Measurements from ENCODE around the gene CCDC148.

Gene CCDC148

DNA sequence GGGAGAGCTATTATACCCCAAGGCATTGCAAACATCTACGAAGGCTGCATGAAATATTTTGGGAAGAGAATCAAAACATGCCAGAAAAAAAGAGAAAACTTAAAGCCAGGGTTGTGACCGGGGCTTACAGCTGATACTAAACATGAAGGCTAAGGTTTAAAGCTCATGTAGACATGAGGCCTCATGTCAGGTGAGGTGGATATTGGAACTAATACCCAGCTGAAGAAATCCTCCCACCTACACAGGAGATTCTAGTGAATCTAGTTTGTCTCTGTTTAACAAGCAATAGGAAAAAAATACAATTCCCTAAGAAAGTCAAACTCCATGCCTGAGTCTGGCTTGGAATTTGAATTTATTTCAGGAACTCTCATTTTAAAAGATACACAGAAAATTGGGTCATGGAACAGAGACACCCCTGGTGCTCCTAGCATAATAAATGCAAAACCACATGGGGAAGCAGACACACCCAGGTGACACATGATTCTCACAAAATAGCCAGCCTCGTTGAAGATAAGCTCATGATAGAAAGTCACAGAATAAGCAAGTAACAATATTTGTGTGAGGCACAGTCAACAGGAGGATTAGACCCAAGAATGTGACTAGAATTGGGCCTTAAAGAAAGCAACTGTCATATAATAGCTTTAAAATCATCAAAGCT is 312.7 kb downstream of the CCDC148 start:
- no peak for DNase-seq

DNA sequence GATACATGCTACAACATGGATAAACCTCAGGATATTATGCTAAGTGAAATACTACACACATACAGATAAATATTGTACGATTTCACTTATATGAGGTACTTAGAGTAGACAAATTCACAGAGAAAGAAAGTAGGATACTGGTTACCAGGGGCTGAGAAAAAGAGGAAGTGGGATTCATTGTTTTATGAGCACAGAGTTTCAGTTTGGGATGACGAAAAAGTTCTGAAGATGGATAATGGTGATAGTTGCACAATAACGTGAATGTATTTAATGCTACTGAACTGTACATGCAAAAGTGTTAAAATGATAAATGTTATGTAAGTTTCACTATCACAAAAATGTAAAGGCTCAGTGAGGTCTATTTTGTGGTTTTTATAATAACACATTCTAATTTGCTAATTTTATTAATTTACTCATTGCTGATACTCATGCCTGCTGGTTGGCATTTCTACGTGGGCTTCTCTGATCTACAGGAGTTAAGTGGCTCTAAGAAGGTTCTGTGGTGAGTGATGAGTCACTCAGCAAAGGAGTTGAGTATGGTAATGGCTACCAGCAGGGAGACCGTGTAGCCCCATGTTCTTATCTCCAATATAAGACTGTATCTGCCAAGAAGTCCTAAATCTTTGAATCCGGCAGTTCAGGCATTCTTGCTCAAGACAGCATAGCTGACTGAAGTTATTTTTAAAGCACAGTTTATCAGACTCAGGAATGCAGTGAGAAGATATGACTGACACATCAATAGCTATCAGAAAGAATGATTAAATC is 313.8 kb downstream of the CCDC148 start:
- DNase-seq, result peak in 1 of 2 donors; percentile 6

DNA sequence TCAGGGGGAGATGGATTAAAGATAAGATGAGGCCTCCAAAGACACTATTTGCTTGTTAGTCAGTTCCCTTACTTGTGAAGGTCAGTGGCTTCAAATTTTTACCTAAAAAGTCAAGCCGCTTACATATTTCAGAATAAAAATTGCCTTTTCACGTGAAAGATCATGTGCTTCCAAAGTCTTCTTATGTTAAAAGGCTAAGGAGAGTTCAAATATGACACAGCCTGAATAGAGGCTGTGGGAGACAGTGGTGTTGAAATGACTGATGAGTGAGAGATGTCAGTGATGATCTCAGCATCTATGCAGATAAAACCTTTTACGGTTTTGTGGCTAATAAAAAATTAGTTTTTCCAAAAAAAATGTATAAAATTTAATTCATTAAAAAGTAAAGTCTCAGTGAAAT is 314.4 kb downstream of the CCDC148 start:
- DNase-seq, result no peak

DNA sequence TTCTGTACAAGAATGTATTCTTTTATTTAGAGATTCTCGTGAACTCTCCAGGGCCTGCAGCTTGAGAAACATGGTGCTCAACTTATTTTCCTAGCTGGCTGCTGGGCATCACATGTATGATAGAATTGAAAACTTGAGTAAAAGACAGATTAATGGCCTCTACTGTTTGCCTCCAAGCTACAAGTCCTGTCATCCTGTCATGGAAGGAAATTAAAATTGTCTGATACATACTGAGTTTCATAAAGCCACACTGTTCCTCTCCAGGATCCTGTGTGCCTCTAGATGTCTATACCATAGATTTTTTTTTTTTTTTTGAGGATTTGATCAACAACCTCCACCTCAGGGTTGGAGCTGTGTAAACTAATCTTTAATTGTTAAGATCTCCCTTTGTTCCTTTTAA is 316.4 kb downstream of the CCDC148 start:
- no peak for DNase-seq

DNA sequence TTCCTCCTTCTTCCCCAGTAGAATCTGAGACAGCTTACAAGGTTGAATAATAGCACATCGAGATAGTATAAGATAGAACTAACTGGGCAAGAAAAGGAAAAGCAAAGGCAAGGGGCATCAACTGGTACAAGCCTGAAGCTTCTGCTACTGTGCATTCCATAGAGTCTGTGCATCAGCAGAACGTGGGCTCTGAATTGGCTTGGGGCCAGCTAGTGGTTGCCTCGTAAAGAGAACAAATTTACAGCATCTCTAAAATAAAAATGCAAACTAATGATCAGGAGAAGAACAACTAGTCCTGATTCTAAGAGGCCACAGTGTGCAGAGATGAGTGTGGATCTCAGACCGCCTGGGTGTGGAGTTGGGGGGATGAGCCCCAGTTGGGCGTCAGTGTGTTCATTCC is 318.3 kb downstream of the CCDC148 start:
- DNase-seq, result no peak

DNA sequence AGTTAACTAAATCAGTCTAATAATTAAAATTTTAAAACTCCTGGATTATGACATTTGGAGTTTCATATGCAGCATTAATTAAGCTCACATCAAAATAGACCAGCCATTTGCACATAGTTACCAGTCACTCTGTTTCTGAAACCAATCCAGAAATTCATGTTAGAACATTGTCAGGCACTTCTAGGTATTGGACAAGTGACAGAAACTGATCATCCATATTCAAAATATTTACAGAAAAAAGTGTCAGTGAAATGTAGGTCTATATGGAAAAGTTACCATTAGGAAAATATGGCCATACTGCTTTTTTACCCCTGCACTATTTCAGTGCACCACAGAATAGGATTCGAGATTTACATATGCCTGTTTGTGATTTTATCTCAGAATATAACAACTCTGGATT is 321.5 kb downstream of the CCDC148 start:
- DNase-seq, result no peak

DNA sequence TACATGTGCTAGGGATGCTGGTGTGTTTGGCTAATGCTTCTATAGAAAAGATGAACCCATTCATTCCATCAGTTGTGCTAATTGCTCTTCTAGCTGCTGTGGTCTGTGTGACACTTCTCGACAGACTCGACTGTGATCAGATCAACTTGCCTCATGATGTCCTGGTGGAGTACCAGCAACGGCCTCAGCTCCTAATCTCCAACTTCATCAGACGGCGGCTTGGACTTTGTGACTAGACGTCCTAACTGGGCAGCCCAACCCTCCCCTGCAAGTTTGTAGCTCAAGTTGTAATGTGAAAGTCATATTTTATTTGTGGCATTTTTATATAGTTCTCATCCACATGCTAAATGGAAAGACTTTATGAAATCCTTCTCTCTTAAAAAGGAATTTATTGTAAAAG is 321.9 kb downstream of the CCDC148 start:
- DNase-seq, result no peak

DNA sequence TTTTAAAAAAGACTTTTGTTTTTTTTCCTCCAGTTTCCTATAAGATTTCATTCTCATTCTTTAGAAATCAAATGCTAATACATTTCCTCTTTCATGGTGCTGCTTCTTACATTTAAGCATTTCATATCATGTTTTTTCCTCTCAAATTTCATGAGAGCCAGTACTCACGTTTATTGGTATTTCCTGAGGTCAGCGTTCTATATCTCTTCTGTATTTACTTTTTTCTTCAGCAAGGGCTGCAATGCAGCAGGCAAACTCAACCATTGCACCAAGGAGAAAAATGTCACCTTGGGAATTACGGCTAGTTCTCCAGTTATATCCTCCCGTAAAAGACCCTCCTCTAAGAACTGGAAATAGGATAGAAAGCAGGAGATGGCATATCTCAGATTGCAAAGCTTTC is 322.5 kb downstream of the CCDC148 start:
- DNase-seq, result no peak

DNA sequence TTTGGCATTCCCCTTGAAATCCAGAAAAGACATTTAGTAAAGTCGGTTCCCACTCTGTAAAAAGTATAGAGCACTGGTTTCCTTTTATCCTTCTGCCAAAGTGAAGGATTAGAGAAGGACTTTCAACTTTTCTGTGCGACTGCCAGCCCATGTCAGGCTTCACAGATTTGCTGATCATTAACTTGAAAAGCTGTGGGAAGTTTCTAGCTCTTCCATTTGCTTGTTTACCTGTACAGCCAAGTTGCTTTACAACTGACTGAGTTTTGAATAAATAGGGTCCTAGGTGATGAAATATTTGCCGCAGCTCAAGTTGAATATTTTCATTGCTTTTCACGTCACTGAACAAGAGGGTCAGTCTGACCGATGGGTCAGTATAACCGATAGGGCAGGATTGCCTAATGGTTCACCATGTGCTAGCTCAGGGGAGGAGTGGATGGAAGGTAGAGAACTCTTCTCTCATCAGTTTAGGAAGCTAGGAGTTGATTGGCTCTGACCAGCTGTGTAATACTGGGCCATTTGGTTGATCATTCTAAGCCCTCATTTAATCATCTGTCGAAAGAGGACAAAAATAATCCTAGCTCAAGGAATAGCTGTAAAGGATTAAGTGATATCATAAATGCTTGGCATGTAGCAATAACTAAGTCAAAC is 324.5 kb downstream of the CCDC148 start:
- no peak for DNase-seq

DNA sequence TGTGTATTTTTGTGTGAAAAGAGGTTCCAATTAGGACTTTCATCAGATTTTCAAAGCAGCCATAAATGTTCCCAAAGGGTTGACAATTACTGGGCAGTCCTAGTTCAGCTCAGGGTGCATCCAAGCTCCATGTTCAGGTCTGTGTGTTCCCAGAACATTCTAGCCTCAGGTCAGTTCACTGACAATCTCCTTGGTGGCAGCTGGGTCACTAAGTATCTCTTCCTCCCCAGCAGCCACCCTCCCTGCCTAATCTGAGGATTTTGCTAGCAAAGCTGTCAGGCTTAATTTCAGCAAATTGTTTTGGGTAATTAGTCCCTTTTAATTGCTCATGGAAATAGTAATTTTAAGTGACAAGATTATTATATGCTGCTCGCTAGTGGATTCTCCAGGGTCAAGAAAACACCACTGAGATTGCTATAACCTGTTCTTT is 325.1 kb downstream of the CCDC148 start:
- DNase-seq, result no peak

DNA sequence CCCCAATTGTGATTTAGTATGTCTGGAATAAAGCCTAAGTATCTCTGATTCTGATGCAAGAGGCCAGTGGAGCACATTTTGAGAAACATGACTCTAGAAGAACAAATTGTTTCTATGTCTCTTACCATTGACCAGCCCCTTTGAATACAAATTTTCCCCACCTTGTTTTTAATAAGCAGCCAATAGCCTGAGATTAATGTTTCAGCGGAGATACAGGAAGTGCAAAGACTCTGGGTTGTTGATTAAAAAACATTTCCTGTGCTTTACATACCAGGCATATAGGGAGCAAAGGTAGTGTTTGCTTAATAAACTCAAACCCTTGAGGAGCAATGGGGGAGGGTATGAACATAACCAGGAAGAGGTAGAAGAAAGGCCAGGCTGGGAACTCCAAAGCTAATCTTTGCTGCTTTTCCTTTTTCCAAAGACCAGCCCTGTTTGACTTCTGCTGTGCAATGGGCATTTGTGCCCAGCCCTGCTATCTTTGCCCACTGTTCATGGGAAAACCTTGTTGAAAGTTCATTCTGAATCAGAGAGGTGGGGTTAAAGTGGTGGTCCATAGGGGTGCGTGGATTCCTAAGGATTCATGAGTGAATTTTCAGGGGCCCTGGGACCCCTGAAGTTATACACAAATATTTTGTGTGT is 325.6 kb downstream of the CCDC148 start:
- no peak for DNase-seq

DNA sequence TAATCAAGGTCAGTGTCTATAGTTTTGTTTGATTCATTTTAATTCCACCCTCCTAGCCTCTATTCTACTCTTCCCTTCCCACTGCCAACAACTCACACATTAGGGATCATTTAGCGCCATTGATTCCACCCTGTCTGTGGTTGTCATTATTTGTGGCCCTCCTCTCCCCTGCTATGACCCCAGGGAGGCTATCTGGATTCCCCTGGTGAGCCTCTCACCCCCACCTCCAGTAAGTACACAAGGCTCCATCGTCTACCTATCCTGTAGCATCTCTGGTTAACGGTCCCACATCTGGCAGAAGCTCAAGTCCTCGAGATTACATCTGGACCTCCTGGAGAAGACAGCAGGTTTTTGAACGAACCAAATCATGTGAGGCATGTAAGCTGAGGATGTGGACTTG is 327.5 kb downstream of the CCDC148 start:
- no peak for DNase-seq

DNA sequence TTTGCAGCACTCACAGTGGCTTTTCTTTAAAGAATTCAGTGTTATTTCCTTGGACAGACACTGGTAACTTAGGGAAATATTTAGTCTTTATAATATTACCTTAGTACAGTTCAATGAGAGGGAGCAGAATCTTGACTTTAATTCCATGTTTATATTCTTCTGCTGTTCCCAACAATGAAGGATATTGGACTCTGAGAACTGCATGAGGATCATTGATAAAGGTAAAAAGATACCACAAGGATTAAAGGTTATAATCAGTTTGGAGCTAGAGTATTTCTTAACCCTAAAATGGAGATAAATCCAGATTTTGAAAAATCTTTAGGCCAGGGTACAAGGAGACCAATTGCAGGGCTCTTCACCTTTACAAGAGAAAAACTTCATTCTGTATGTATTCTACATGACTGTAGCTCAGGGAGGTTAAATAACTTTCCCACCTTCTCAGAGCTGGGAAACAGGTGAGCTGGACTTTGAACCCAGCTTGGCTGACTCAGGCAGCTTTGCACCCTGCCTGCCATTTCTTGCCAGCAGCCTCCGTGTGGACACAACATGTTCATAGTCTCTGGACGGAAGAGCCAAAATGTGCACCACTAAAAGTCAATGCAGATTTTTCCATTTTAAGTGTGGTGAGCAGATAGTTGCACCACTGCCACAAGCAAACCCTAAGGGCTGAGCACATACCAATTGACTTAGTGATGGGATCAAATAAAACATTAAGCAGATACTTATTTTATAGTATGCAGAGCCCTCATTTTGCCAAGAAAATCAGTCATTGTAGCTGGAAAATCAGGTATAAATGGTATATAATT is 328.2 kb downstream of the CCDC148 start:
- DNase-seq, result no peak

DNA sequence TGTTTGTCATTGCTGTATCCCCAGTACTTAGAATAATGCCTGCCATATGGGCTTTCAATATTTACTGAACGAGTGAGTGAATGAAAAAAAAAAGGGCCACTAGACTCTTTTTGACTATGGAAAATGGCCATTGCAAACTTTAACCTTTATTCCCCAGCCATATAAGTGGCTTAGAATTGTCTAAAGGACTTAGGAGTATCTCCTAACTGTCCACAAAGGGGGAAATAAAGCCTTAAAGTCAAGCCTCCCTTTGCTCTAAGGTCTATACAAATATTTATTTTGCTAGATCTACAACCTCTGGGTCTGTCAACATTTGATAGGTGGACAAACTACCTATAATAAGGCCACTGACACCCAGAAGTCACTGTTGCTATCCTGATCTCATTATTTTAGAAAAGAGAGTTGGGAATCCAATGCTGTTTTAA is 329.2 kb downstream of the CCDC148 start:
- no peak for DNase-seq

DNA sequence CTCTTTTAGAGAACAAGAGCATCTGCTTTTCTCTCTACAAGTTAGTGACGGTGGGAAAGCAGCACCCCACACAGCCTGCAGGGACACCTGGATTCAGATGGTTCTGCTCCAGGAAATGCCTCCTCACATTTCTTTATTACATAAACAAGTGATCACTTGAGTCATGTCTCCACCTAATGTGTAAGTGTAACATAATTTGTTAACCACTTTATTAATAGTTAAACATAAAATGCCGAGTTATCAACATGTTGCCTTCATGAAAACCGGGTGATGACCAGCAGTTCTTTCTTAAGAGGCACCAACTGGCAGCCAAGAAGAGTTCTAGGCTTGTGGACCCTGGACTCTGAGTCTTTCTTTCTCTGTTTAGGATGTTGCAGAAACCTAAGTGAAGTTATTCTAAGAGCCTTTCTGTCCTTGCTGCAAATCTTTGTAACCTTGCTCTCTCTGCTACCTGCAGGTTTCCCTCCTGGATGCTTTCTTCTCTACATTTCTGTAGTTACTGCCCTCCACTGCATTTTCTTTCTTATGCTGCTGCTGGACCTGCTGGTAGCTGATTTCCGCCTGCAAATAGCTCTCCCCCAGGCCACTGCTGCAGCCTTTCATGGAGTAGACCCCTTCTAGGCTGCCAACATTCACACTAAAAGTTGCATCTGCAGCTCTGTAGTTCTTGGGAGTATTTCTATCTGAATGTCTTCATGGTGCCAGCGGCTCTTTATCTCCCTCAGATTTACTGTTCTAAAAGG is 330.6 kb downstream of the CCDC148 start:
- DNase-seq, result no peak

DNA sequence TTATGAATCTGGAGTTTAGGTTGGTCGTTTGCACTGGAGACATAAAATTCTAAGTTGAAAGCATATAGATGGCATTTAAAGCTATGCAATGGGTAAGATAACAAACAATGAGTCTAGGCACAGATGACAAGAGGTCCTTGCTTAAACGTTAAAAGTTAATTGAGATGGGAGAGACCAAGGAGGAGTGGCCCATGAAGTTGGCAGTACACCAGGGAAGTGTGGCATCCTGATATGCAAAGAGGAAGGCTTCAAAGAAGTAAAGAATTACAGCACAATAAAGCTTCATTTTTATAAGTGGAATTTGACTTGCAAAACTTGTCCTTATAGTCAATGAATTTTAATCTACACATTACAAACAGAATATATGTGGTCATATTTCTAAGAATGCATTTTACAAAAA is 331.7 kb downstream of the CCDC148 start:
- DNase-seq, result no peak

Measured in CD4-positive, alpha-beta T cell treated with Interleukin-4 for 1 hour (primary cell).